Measurements from ENCODE around the gene WDFY2.

DNA sequence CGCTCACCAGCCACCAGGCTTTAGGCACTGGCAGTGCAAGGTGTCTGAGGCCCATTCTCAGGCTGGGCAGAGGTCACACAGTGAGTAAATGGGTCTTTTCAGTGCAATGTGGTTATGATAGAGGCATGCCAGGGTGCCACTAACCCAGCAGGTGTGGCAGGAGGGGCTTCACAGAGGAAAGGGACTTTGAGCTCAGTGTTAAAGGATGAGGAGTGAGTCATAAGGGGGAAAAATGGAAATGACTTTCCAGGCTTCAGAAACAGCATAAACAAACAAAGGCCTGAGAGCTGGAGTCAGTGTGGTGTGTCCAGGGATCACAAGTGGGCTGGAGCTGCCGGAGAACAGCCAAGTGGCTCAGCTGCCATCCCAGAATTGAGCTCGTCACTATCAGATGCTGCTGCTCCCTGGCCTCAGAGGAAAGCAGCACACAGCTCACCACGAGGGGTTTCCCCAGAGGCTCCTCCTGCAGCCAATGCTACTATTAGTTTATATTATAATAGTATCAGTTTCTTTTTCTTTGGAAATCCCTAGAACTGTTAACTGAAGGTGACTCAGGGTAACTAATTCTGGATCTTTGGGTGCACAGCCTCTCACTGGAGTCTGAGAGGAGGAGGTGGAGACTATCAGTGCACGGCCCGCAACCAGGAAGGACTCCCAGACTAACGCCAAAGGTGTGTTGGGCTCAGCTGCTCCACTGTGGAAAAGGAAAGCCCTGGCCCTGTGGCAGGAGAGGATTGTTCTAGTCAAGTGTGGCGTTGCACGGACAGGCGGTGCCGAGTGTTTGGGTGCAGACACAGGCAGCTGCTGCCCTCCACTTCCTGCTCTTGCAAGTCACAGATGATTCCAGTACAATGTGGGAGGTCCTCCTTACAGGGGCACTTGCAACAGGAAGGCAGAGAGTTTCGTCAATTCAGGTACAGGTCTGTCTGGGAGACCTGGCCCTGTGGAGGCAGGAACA is 180.2 kb downstream of the WDFY2 start:
- TF ChIP-seq ZBTB21 (CRISPR knock-in tag; IDR thresholded peaks at IDR 0.05; ENCODE audit: borderline replicate concordance), result no peak
- no peak for TF ChIP-seq ZNF138 (CRISPR knock-in tag; conservative IDR thresholded peaks at IDR 0.05)
- TF ChIP-seq RELA (CRISPR knock-in tag; IDR thresholded peaks at IDR 0.05; ENCODE audit: borderline replicate concordance), result no peak
- no peak for TF ChIP-seq FOXK1 (CRISPR knock-in tag; IDR thresholded peaks at IDR 0.05)
- no peak for TF ChIP-seq MAX (CRISPR knock-in tag; IDR thresholded peaks at IDR 0.05)
- TF ChIP-seq, protein P1, sequence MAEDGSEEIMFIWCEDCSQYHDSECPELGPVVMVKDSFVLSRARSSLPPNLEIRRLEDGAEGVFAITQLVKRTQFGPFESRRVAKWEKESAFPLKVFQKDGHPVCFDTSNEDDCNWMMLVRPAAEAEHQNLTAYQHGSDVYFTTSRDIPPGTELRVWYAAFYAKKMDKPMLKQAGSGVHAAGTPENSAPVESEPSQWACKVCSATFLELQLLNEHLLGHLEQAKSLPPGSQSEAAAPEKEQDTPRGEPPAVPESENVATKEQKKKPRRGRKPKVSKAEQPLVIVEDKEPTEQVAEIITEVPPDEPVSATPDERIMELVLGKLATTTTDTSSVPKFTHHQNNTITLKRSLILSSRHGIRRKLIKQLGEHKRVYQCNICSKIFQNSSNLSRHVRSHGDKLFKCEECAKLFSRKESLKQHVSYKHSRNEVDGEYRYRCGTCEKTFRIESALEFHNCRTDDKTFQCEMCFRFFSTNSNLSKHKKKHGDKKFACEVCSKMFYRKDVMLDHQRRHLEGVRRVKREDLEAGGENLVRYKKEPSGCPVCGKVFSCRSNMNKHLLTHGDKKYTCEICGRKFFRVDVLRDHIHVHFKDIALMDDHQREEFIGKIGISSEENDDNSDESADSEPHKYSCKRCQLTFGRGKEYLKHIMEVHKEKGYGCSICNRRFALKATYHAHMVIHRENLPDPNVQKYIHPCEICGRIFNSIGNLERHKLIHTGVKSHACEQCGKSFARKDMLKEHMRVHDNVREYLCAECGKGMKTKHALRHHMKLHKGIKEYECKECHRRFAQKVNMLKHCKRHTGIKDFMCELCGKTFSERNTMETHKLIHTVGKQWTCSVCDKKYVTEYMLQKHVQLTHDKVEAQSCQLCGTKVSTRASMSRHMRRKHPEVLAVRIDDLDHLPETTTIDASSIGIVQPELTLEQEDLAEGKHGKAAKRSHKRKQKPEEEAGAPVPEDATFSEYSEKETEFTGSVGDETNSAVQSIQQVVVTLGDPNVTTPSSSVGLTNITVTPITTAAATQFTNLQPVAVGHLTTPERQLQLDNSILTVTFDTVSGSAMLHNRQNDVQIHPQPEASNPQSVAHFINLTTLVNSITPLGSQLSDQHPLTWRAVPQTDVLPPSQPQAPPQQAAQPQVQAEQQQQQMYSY (CRISPR knock-in tag; IDR thresholded peaks at IDR 0.05), result no peak
- TF ChIP-seq, protein P2, sequence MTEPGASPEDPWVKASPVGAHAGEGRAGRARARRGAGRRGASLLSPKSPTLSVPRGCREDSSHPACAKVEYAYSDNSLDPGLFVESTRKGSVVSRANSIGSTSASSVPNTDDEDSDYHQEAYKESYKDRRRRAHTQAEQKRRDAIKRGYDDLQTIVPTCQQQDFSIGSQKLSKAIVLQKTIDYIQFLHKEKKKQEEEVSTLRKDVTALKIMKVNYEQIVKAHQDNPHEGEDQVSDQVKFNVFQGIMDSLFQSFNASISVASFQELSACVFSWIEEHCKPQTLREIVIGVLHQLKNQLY (CRISPR knock-in tag; IDR thresholded peaks at IDR 0.05), result no peak
- TF ChIP-seq, protein P3, sequence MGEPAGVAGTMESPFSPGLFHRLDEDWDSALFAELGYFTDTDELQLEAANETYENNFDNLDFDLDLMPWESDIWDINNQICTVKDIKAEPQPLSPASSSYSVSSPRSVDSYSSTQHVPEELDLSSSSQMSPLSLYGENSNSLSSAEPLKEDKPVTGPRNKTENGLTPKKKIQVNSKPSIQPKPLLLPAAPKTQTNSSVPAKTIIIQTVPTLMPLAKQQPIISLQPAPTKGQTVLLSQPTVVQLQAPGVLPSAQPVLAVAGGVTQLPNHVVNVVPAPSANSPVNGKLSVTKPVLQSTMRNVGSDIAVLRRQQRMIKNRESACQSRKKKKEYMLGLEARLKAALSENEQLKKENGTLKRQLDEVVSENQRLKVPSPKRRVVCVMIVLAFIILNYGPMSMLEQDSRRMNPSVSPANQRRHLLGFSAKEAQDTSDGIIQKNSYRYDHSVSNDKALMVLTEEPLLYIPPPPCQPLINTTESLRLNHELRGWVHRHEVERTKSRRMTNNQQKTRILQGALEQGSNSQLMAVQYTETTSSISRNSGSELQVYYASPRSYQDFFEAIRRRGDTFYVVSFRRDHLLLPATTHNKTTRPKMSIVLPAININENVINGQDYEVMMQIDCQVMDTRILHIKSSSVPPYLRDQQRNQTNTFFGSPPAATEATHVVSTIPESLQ (CRISPR knock-in tag; IDR thresholded peaks at IDR 0.05), result no peak
- TF ChIP-seq, protein P4, sequence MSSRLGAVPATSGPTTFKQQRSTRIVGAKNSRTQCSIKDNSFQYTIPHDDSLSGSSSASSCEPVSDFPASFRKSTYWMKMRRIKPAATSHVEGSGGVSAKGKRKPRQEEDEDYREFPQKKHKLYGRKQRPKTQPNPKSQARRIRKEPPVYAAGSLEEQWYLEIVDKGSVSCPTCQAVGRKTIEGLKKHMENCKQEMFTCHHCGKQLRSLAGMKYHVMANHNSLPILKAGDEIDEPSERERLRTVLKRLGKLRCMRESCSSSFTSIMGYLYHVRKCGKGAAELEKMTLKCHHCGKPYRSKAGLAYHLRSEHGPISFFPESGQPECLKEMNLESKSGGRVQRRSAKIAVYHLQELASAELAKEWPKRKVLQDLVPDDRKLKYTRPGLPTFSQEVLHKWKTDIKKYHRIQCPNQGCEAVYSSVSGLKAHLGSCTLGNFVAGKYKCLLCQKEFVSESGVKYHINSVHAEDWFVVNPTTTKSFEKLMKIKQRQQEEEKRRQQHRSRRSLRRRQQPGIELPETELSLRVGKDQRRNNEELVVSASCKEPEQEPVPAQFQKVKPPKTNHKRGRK (CRISPR knock-in tag; IDR thresholded peaks at IDR 0.05; ENCODE audit: borderline replicate concordance), result no peak
- TF ChIP-seq MYBL2 (CRISPR knock-in tag; IDR thresholded peaks at IDR 0.05), result no peak
- no peak for TF ChIP-seq TEAD4 (CRISPR knock-in tag; IDR thresholded peaks at IDR 0.05)
- TF ChIP-seq, protein P5, sequence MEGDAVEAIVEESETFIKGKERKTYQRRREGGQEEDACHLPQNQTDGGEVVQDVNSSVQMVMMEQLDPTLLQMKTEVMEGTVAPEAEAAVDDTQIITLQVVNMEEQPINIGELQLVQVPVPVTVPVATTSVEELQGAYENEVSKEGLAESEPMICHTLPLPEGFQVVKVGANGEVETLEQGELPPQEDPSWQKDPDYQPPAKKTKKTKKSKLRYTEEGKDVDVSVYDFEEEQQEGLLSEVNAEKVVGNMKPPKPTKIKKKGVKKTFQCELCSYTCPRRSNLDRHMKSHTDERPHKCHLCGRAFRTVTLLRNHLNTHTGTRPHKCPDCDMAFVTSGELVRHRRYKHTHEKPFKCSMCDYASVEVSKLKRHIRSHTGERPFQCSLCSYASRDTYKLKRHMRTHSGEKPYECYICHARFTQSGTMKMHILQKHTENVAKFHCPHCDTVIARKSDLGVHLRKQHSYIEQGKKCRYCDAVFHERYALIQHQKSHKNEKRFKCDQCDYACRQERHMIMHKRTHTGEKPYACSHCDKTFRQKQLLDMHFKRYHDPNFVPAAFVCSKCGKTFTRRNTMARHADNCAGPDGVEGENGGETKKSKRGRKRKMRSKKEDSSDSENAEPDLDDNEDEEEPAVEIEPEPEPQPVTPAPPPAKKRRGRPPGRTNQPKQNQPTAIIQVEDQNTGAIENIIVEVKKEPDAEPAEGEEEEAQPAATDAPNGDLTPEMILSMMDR (IDR thresholded peaks at IDR 0.05), result no peak
- no peak for TF ChIP-seq ATF2 (CRISPR knock-in tag; IDR thresholded peaks at IDR 0.05; ENCODE audit: borderline replicate concordance, low read depth)
- no peak for TF ChIP-seq ZNF317 (CRISPR knock-in tag; IDR thresholded peaks at IDR 0.05; ENCODE audit: borderline replicate concordance, low read depth)

Data from WTC11 (cell line).